Nephron progenitor cell (in vitro differentiated cells): ENCODE data around the gene XKR3.
"Not testable (repeated sequence)": the region's sequence is repeated elsewhere in the genome, so short reads cannot be mapped to it uniquely, and the experiment has no call there.

Experiments used
- DNase-seq: peaks from one replicate; pipeline ENCODE4 v3.0.0; 2021
- H3K27ac Mint-ChIP-seq: 2 replicates; pipeline ENCODE4 v1.8.0; 2021; ENCODE audit warnings: mild to moderate bottlenecking, moderate library complexity, mixed read lengths
- H3K27me3 Mint-ChIP-seq: 2 replicates; pipeline ENCODE4 v1.8.0; 2021; ENCODE audit warnings: mild to moderate bottlenecking, low read depth, mixed read lengths; ENCODE audit not compliant: poor library complexity
- H3K36me3 Mint-ChIP-seq: 2 replicates; pipeline ENCODE4 v1.8.0; 2021; ENCODE audit warnings: low read depth, mixed read lengths
- H3K4me1 Mint-ChIP-seq: 2 replicates; pipeline ENCODE4 v1.8.0; 2021; ENCODE audit warnings: mixed read lengths
- H3K4me3 Mint-ChIP-seq: 2 replicates; pipeline ENCODE4 v1.8.0; 2021; ENCODE audit warnings: mild to moderate bottlenecking, moderate library complexity, mixed read lengths
- H3K9me3 Mint-ChIP-seq: 2 replicates; pipeline ENCODE4 v1.8.0; 2021; ENCODE audit warnings: mild to moderate bottlenecking, moderate library complexity, mixed read lengths
- CTCF ChIP-seq: fragments of 200-600 bp; sonication (generic); IDR thresholded peaks from 2 replicates; pipeline ENCODE4 v1.5.0; 2021; ENCODE audit warnings: antibody characterized with exemption

XKR3 gene

GRCh38 chr22:16824716-16825687, at the start of gene XKR3:
TSS of gene XKR3 (minus strand) at chr22:16825411. CDS start at chr22:16808073, 17,338 bp downstream.
- Mint-ChIP-seq H3K9me3 (peaks cover 59% of the 10 kb centered on the region), H3K27ac (no peak within 1 kb of the TSS)
- DNase-seq: no peak

GRCh38 chr22:16869640-16870039, 44.4 kb upstream of the XKR3 start:
- H3K4me3 Mint-ChIP-seq: not testable (repeated sequence)

More at GRCh38 chr22:16824716-16825687, at the start of gene XKR3:
- H3K27me3 Mint-ChIP-seq: no peaks in the 10 kb centered on the region
- H3K36me3 Mint-ChIP-seq: no peaks in the 10 kb centered on the region
- H3K4me1 Mint-ChIP-seq: no peaks in the 10 kb centered on the region
- no peak within 1 kb of the TSS for H3K4me3 Mint-ChIP-seq
- TF ChIP-seq CTCF: no peak

GRCh38 chr22:16866167-16866566, 41.0 kb upstream of the XKR3 start:
- DNase-seq: no peak
- H3K4me1 Mint-ChIP-seq: no peaks in the 10 kb centered on the region
- no peak for TF ChIP-seq CTCF
- H3K27ac Mint-ChIP-seq: no peak overlapping the region
- no peaks in the 10 kb centered on the region for H3K27me3 Mint-ChIP-seq
- no peak overlapping the region for H3K4me3 Mint-ChIP-seq
- H3K9me3 Mint-ChIP-seq: peaks cover 52% of the 10 kb centered on the region
- H3K36me3 Mint-ChIP-seq: no peaks in the 10 kb centered on the region

More at GRCh38 chr22:16869640-16870039, 44.4 kb upstream of the XKR3 start:
- H3K9me3 Mint-ChIP-seq: peaks cover 23% of the 10 kb centered on the region
- DNase-seq, H3K27ac Mint-ChIP-seq, H3K4me1 Mint-ChIP-seq, H3K36me3 Mint-ChIP-seq, H3K27me3 Mint-ChIP-seq: not testable (repeated sequence)

GRCh38 chr22:16856851-16857250, 31.6 kb upstream of the XKR3 start:
- H3K9me3 Mint-ChIP-seq: peaks cover 81% of the 10 kb centered on the region
- H3K4me1 Mint-ChIP-seq, H3K4me3 Mint-ChIP-seq, H3K27me3 Mint-ChIP-seq, H3K27ac Mint-ChIP-seq, DNase-seq, H3K36me3 Mint-ChIP-seq: not testable (repeated sequence)

GRCh38 chr22:16854631-16855030, 29.4 kb upstream of the XKR3 start:
- Mint-ChIP-seq H3K4me3 (no peak overlapping the region), H3K9me3 (peaks cover 68% of the 10 kb centered on the region), H3K36me3 (no peaks in the 10 kb centered on the region), H3K27me3 (peaks cover 2% of the 10 kb centered on the region), H3K27ac (no peak overlapping the region), H3K4me1 (no peaks in the 10 kb centered on the region)
- no peak for TF ChIP-seq CTCF
- DNase-seq: no peak

GRCh38 chr22:16851268-16851996, 26.2 kb upstream of the XKR3 start:
- not testable (repeated sequence) for H3K36me3 Mint-ChIP-seq, H3K4me1 Mint-ChIP-seq, H3K27me3 Mint-ChIP-seq, DNase-seq, H3K4me3 Mint-ChIP-seq, H3K27ac Mint-ChIP-seq
- peaks cover 62% of the 10 kb centered on the region for H3K9me3 Mint-ChIP-seq

- no peak overlapping the region for H3K4me3 Mint-ChIP-seq
- no peak for TF ChIP-seq CTCF
- H3K27ac Mint-ChIP-seq: no peak overlapping the region
- DNase-seq: no peak
- H3K9me3 Mint-ChIP-seq: peaks cover 62% of the 10 kb centered on the region
- H3K27me3 Mint-ChIP-seq: peaks cover 7% of the 10 kb centered on the region
- no peaks in the 10 kb centered on the region for H3K36me3 Mint-ChIP-seq
- H3K4me1 Mint-ChIP-seq: no peaks in the 10 kb centered on the region
Observed at GRCh38 chr22:16847271-16847670, 22.1 kb upstream of the XKR3 start.
